GM23248 (cell line): ENCODE measurements around the gene NTNG2.

Source experiments
- EZH2 ChIP-seq: fragments of 200-600 bp; sonication (generic); IDR thresholded peaks from 2 replicates; pipeline ENCODE4 v1.6.1; 2018; ENCODE audit warnings: antibody characterized with exemption, mild to moderate bottlenecking; ENCODE audit not compliant: insufficient read depth, poor library complexity, severe bottlenecking
- EZH2phosphoT487 ChIP-seq: fragments of 200-600 bp; sonication (generic); IDR thresholded peaks from 2 replicates; pipeline ENCODE4 v1.6.1; 2018; ENCODE audit warnings: antibody characterized with exemption, moderate library complexity, mild to moderate bottlenecking, low read depth; ENCODE audit not compliant: insufficient read depth

DNA sequence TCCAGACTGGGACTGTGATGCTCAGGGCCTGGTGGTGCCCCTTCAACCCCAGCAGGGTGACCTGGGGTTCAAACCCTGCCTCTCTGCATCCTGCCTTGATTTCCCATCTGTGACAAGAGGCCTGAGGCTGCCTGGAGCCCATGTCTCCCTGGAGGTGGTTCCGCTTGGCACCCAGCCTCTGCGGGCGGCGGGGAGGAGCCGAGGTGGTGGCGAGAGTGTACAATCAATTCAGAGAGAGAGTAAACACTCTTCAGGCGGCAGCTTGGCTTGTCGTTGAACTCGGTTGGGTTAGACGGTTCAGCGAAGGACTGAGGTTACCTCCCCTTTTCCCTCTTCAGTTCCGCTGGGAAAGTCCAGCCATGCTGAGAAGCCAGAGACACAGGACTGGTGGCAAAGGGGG, 39.3 kb downstream of the NTNG2 start:
- TF ChIP-seq EZH2phosphoT487 (no peak), EZH2 (no peak)
